Spleen (tissue), 11 donors: ENCODE measurements around the gene PHACTR1. TPM values are rescaled to one million over a fixed set of nuclear protein-coding genes. Genes with fewer than 3 reads are reported as not detected.

Experiments
- DNase-seq: peaks from one replicate; pipeline ENCODE4 v3.0.0-alpha.2; 2020
- H3K27ac ChIP-seq, 8 donors: fragments of 200-600 bp; sonication (generic) in 7 of 8; 1 replicate in 4 of 8; 2 replicates in 4 of 8; pipeline versions ENCODE4 v1.5.0 to v1.8.0; 2016 to 2021; ENCODE audit warnings: inconsistent platforms in 4 of 8, mild to moderate bottlenecking in 4 of 8, moderate library complexity in 1 of 8
- H3K27me3 ChIP-seq, 7 donors: fragments of 200-600 bp; sonication (generic) in 6 of 7; replicated peaks in 1 of 7; 1 replicate in 4 of 7; 2 replicates in 3 of 7; pipeline versions ENCODE4 v1.5.0 to v1.8.0; 2016 to 2021; ENCODE audit warnings: inconsistent platforms in 3 of 7, mild to moderate bottlenecking in 1 of 7
- H3K36me3 ChIP-seq, 6 donors: fragments of 200-600 bp; sonication (generic) in 5 of 6; 1 replicate in 4 of 6; 2 replicates in 2 of 6; pipeline versions ENCODE4 v1.5.0 to v1.8.0; 2016 to 2021; ENCODE audit warnings: inconsistent platforms in 2 of 6
- H3K4me1 ChIP-seq, 6 donors: fragments of 200-600 bp; sonication (generic) in 5 of 6; 1 replicate in 3 of 6; 2 replicates in 3 of 6; pipeline versions ENCODE4 v1.5.0 to v1.8.0; 2016 to 2021; ENCODE audit warnings: inconsistent platforms in 3 of 6
- H3K4me3 ChIP-seq, 8 donors: fragments of 200-600 bp; sonication (generic) in 7 of 8; 1 replicate in 4 of 8; 2 replicates in 4 of 8; pipeline versions ENCODE4 v1.5.0 to v1.8.0; 2016 to 2021; ENCODE audit warnings: inconsistent platforms in 4 of 8, mild to moderate bottlenecking in 4 of 8, moderate library complexity in 2 of 8
- H3K9me3 ChIP-seq, 8 donors: fragments of 200-600 bp; sonication (generic) in 7 of 8; 1 replicate in 4 of 8; 2 replicates in 4 of 8; pipeline versions ENCODE4 v1.5.0 to v1.8.0; 2016 to 2021; ENCODE audit warnings: inconsistent platforms in 4 of 8
- POLR2A ChIP-seq, 3 donors: fragments of 450-650 bp; IDR thresholded peaks; one replicate each; pipeline ENCODE4 v1.5.1; 2017; ENCODE audit warnings: antibody characterized with exemption in 3 of 3, mild to moderate bottlenecking in 1 of 3
- POLR2AphosphoS5 ChIP-seq, 3 donors: sonication (generic); formaldehyde crosslinking; IDR thresholded peaks; one replicate each; pipeline ENCODE4 v1.5.1; 2017; ENCODE audit warnings: antibody characterized with exemption in 3 of 3
- WGBS, 5 donors: extraction: QIAGEN DNeasy Blood & Tissue Kit in 3 of 5; methylation state at CpG; one replicate each; pipeline versions ENCODE4 v1.1.5 to v1.1.7; 2013 to 2018; 5-methylcytosine and 5-hydroxymethylcytosine counted together
- intact Hi-C: fragments of 100-400 bp; cut with DNase I; formaldehyde crosslinking; loops from one replicate; pipeline ENCODE4 v1.15.0; 2023; ENCODE audit warnings: low total_unique reads
- polyA plus RNA-seq, 3 donors: library from polyadenylated mRNA; stranded (reverse); fragments of 200-250 nt; gene quantifications; one replicate each; pipeline ENCODE4 v1.2.1, GENCODE V29; 2013
- total RNA-seq, 7 donors: library from RNA; depleted of rRNA in 3 of 7; stranded (reverse); fragments of >200 nt in 3 of 7; fragmentation: NEBNext Ultra II Directional in 4 of 7; extraction: Animal tissue kit (Norgen Biotek cat#: 25700) in 4 of 7; gene quantifications; one replicate each; pipeline versions ENCODE4 v1.1.0 to v1.2.1, GENCODE V29; 2016 to 2021
- TF ChIP-seq, protein P1 (sequence below), 11 experiments: fragments of 200-600 bp in 7 of 11; fragments of 450-650 bp in 4 of 11; sonication (generic) in 4 of 11; IDR thresholded peaks in 8 of 11; conservative IDR thresholded peaks in 3 of 11; 1 replicate in 7 of 11; 2 replicates in 4 of 11; pipeline versions ENCODE4 v1.4.0 to v1.8.0; 2016 to 2021; ENCODE audit warnings: antibody characterized with exemption in 11 of 11, inconsistent platforms in 4 of 11, mild to moderate bottlenecking in 1 of 11
- donor health status: healthy with polysubstance abuse.
- donor health status: DM: no; HTN: no; CAD: no; lungs with moderate emphysema.
- donor health status: DM: no; HTN: no; CAD: no.
- donor health status: Bipolar disorder and iron deficiency.
- donor health status: healthy.
- donor health status: DM: no; HTN: no; CAD: no.
- donor health status: DM: yes; HTN: yes; CAD: no.

PHACTR1 gene
- total and polyA plus RNA-seq, 10 donors: 8.5 to 45.3 (median 30.8) TPM

DNA sequence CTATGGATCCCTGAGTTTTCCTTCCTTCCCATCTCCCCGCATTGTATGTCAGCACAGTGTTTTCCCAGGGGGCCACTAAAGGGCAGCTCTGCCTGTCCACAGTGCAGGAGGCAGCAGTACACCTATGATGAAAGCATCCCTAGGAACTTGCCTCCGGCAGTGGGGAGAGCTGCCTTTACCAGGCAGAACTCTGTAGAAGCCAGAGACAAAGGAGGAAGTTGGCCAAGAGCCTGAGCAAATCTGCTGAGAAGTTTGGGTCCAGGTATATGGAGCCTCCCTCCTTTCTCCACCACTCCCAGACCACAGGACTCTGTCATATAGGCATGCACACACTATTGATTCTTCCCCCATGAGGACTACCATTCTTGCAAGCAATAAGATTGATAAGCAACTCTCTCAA is 329.1 kb downstream of the PHACTR1 start:
- no peaks in the 10 kb centered on the region for H3K27me3 ChIP-seq
- TF ChIP-seq POLR2A (IDR thresholded peaks at IDR 0.05): no peak
- TF ChIP-seq POLR2AphosphoS5 (IDR thresholded peaks at IDR 0.05): no peak
- TF ChIP-seq, protein P1, sequence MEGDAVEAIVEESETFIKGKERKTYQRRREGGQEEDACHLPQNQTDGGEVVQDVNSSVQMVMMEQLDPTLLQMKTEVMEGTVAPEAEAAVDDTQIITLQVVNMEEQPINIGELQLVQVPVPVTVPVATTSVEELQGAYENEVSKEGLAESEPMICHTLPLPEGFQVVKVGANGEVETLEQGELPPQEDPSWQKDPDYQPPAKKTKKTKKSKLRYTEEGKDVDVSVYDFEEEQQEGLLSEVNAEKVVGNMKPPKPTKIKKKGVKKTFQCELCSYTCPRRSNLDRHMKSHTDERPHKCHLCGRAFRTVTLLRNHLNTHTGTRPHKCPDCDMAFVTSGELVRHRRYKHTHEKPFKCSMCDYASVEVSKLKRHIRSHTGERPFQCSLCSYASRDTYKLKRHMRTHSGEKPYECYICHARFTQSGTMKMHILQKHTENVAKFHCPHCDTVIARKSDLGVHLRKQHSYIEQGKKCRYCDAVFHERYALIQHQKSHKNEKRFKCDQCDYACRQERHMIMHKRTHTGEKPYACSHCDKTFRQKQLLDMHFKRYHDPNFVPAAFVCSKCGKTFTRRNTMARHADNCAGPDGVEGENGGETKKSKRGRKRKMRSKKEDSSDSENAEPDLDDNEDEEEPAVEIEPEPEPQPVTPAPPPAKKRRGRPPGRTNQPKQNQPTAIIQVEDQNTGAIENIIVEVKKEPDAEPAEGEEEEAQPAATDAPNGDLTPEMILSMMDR (IDR thresholded peaks at IDR 0.05 in 8 of 11, conservative IDR thresholded peaks at IDR 0.05 in 3 of 11): no peak

GRCh38 chr6:13046084-13046483 is 329.5 kb downstream of the PHACTR1 start:
- H3K36me3 ChIP-seq: no peaks in the 10 kb centered on the region
- H3K9me3 ChIP-seq: no peaks in the 10 kb centered on the region
- H3K27me3 ChIP-seq: no peaks in the 10 kb centered on the region
- TF ChIP-seq, protein P1 (IDR thresholded peaks at IDR 0.05 in 8 of 11, conservative IDR thresholded peaks at IDR 0.05 in 3 of 11): no peak
- TF ChIP-seq POLR2AphosphoS5 (IDR thresholded peaks at IDR 0.05): no peak
- H3K4me1 ChIP-seq: no peaks in the 10 kb centered on the region
- H3K4me3 ChIP-seq: no peak overlapping the region
- 68 to 84% (median 73%) methylated on average over 3 to 4 of the region's 4 CpGs for WGBS, 5 donors
- H3K27ac ChIP-seq: no peak overlapping the region
- no peak for DNase-seq
- intact Hi-C loops: no loop called here

More for the DNA sequence above, 329.1 kb downstream of the PHACTR1 start:
- WGBS, 5 donors: 59 to 72% (median 62%) methylated on average over 2 of the region's 2 CpGs
- H3K36me3 ChIP-seq: no peaks in the 10 kb centered on the region
- no peak overlapping the region for H3K27ac ChIP-seq
- no peak for DNase-seq
- H3K9me3 ChIP-seq: no peaks in the 10 kb centered on the region
- intact Hi-C loops: no loop called here
- H3K4me1 ChIP-seq: no peaks in the 10 kb centered on the region
- H3K4me3 ChIP-seq: no peak overlapping the region

- Histone ChIP-seq H3K27me3 (no peaks in the 10 kb centered on the region), H3K4me3 (no peak overlapping the region), H3K9me3 (no peaks in the 10 kb centered on the region), H3K27ac (no peak overlapping the region), H3K4me1 (no peaks in the 10 kb centered on the region), H3K36me3 (no peaks in the 10 kb centered on the region)
- intact Hi-C loops: no loop called here
- TF ChIP-seq POLR2A (IDR thresholded peaks at IDR 0.05): no peak
- TF ChIP-seq, protein P1 (IDR thresholded peaks at IDR 0.05 in 8 of 11, conservative IDR thresholded peaks at IDR 0.05 in 3 of 11): no peak
- no peak for TF ChIP-seq POLR2AphosphoS5 (IDR thresholded peaks at IDR 0.05)
- 38 to 65% (median 57%) methylated on average over 2 of the region's 2 CpGs for WGBS, 5 donors
- DNase-seq: no peak
These were observed 331.5 kb downstream of the PHACTR1 start for GRCh38 chr6:13048113-13048512.

GRCh38 chr6:13049666-13050254 is 333.2 kb downstream of the PHACTR1 start:
- Histone ChIP-seq H3K4me3 (no peak overlapping the region), H3K27ac (no peak overlapping the region), H3K9me3 (no peaks in the 10 kb centered on the region), H3K36me3 (no peaks in the 10 kb centered on the region), H3K27me3 (no peaks in the 10 kb centered on the region), H3K4me1 (no peaks in the 10 kb centered on the region)
- TF ChIP-seq POLR2AphosphoS5 (IDR thresholded peaks at IDR 0.05) (no peak), POLR2A (IDR thresholded peaks at IDR 0.05) (no peak)
- TF ChIP-seq, protein P1 (IDR thresholded peaks at IDR 0.05 in 8 of 11, conservative IDR thresholded peaks at IDR 0.05 in 3 of 11): no peak
- intact Hi-C loops: no loop called here
- DNase-seq: no peak
